M059J (cell line): Measurements from ENCODE around the gene STXBP6. TPM values are rescaled to one million over a fixed set of nuclear protein-coding genes. Genes with fewer than 3 reads are reported as not detected.

Experiments
- DNase-seq: peaks from one replicate; pipeline ENCODE4 v3.0.0-alpha.2; 2012; ENCODE audit warnings: low read depth
- total RNA-seq: library from RNA; depleted of rRNA; stranded (reverse); fragments of >200 nt; shearing (Covaris generic); gene quantifications from 2 replicates; pipeline ENCODE4 v1.2.3, GENCODE V29; 2014

The STXBP6 gene
- total RNA-seq, 1 experiment from 2014 or later: not detected

DNA sequence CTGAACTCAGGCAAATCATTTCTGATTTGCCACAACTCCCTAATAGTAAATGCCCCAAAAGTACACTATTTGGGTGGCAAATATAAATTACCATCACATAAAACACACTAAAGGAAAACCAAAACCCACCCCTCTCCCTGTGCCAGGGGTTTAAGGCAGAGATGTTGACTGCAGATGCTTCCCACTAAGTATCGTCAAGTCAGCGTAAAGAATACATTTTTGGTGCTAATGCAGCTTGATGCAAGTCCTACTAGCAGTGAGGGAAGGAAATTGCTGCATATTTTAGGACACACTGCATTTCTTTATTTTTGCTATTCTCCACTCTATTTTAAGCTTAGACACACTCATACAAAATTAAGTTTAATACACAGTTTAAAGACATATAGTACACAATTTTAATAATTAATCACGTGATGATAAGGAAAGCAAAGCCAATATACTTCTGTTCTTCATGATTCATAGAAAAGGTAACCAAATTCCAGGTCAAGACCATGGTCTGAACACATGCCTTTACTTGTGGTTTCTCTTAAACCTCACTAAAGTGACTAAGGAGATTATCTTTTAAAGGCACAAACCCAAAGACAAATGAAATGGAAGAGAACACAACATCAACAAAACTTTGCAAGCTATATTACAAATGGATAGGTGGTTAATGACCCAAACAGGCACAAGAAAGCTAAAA lies 162.2 kb downstream of the STXBP6 start:
- DNase-seq: peak; percentile 11

DNA sequence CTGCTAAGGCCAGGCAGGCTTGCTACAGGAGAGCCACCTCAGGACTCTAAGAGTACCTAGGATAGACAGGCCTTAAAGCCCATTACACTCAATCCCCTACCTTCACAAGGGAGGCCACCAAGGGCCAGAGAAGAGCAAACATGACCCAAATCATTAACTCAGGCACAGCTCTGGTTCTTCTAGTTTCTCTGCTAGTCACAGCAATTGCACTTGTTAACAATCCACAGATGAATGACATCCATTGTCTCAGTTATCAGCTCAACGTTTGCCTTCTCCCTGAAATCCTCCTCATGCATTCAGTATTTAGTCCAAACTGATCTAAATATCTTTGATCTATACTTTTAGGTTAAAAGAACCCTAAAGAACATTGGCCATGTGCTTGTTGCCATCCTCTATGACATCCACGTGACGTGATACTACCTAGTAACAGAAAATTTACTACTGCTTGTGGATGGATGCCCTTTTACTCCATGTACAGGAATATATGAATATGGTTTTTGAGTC lies 164.5 kb downstream of the STXBP6 start:
- DNase-seq: no peak

DNA sequence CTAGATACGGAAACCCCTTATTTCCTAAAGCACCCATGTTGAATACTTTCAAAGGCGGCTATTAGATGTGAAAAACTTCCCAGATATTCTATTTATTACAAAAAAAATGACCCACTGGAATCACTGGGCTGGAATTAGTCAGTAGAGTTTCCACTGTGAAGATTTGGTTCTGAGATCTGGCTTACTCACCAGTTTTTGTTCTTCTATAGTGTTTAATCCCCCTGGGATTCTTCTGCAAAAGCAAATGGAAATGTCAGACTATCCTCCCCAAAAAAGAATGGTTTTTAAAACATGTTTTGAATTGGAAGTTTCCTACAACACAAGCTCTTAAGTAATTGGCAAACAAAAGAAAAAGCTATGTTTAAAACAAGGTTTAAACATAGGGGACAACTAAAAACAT lies 166.4 kb downstream of the STXBP6 start:
- DNase-seq: no peak

DNA sequence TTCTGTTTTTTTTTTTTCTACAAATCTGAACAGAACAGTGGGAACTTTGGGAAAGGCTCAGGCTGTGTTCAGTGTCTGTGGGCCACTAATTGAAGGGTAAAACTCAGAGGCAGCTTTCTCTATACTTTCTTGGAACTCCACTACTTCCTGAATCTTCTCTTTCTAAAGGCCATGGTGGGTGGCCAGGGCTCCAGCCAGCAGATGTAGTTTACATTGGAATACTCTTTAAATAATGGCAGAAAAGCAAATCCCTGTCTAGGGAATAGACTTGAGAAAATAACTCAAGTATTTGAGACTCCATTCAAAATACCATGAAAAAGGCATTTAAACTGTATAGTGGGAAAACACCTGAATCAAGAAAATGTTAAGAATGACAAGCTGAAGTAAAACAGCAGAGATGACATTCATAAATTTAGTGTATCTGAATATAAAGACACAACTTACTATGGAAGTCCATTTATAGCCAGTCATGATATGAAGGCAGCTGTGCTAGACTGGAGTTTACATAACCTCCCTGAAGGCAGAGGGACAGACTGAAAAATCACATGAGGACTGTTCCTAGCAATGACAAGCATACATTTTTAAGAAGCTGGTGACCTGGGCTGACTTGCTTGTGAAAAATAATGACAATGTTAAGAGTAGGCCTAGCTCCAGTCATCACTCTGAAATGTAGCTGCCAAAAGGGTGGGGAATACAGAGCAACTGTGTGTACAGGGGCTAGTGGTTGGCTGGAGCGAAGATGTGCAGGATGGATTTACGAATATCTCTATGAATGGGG lies 168.6 kb downstream of the STXBP6 start:
- no peak for DNase-seq

DNA sequence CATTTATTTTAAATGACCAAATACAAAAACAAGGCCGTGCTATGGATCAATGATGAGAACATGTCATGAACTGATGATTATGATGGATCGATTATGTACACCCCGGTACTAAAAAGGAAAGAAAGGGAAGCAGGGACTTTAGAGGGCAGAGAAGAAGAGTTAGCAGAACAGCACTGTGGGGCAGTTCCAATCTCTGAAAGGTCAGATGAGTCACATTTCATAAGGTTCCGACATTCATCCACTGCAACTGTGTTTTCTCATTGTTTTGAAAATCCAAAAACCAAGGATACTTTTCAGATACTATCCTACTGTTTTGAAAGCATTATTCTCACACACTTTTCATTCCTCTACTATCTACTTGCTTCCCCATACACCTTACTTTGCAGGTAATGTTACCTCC lies 169.3 kb downstream of the STXBP6 start:
- DNase-seq: no peak

DNA sequence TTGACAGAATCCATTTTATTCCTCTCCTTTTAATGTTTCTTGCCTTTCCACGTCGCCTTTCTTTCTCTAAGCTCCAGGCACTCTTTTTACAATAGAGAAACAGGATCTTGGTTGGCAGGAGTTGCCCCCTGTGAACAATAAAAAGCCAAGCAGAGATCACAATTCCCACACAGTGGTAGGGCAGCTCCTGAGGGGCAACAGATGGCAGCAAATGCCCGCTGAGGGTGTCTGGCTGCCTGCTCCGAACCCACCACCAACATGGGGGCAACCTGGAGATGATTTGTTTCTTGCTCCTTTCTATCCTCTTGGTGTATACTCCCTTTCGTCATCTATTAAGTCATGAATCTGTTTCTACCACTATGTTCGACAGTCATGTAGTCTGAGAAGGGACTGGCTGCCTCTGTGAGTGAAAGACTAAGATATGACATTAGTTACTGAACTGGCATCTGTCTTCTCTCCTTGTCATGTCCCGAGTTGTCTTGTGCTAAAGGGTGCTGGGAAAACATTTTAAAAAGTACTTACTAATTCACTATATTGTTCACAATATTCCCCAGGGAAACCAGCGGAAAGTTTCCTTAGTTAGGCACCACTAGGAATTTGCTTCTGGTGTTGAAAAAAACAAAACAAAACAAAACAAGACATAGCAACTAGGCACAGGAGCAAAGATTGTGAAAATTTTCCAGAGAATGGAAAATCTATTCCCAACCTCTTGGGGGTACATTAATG lies 170.1 kb downstream of the STXBP6 start:
- no peak for DNase-seq

DNA sequence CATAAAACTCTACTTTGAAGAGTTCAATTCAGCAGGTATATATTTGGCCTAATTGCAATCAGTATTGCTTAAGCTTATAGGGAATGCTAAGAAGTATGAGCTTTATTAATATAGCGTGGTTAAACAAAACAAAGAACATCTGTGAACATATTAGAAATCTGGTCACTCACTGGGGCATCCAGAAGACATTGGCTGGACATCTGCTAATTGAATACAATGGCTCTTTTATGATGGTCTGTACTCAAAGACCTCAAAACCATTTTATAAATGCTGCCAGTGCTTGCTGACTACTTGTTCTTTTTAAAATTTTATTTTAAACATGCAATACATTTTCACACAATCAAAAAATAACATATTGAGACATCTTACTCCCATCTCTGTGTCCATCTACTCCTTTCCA lies 173.0 kb downstream of the STXBP6 start:
- no peak for DNase-seq

DNA sequence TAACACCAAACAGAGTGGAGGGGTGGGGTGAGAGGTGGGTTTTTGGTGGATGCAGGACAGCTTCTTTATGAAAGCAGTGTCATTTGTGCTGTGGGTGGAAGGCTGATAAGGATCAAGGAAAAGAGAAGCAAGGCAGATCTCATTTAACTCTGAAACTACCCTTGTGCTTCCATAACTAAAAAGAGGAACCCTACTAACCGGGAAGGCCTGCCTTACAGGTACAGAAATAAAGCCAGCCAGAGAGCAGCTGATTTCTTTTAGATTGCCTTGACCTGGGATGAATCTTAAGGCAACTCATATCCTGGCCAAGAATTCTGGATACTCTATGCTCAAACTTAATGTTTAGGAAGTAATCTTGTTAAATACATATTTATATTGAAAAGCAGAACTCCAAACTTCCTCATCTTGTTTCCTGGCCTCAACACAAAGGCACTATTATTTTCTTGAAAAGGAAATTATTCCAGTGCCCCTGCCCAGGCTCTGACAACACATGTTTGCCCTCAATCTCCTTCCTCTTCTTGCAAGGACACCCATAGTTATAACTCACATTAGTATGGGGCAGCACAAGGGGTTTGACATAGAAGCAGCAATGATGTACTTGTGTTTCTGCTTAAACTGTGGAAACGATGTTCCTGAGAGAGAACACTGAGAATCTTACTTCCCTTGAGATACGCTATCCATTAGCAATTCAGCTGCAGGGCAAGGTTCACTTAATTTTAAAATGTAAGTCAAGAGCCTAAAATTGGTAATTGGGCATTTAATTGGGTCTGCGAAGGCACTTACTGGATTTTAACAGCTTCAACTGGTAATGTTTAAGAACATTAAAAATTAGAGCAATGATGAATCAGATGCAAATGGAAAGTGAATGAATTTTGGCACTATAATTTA lies 173.7 kb downstream of the STXBP6 start:
- DNase-seq: no peak

DNA sequence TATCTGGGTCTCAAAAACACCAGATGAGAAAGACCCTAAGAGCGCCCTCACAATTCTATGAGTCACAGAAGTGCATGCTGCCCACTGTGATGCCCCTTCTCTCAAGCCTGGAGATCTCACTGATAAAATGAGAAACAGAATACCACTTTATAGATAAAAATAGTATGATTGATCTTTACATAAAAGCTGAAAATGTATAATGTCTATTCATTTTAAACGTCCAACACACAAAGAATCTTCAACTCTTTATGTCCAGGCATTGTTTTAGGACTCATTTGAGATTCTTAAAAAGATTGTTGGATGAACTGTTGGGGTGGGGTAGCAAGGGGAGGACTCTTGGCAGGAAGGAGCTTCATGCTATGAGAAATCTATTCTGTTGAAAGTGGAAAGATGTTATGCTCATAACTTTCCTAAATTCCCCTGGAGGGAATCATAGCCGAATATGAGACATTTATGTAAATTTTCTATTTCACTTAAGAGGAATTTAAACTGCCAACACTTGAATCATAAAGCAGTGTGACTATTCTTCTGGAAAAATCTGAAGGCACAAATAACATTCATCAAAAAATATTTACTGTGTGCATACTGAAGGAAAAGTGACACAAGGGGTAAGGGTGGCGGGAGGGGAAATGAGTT lies 174.6 kb downstream of the STXBP6 start:
- no peak for DNase-seq

DNA sequence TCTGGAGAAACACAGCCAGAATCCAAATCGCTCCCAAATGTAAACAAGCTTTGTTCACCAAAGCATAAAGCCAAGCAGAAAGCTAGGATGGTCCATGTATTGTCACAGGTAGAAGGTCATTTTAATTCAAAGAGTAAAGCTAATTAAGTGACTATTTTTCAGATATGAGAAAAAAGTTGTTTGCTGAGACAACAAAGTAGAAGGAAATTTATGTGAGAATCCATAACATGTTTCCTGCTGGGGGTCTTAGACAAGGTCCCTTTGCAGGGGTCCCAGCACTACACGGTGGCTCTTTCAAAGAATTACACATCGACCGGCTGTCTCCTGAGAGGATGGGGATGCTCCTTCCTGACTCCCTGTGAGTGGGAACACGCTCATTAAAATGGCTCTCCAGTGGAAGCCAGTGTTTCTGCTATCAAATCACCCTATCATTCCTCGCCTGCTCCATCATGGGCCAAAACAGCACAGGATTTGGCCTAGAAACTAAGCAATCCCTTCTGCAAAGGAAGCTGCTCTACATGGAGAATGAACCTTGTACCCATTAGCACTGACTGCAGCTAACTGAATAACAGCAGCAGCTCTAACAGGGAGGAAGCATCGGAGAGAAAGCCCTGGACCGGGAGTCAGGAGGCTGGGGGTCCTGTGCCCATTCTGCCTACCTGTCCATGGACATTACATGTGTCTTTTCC lies 175.3 kb downstream of the STXBP6 start:
- DNase-seq: no peak

DNA sequence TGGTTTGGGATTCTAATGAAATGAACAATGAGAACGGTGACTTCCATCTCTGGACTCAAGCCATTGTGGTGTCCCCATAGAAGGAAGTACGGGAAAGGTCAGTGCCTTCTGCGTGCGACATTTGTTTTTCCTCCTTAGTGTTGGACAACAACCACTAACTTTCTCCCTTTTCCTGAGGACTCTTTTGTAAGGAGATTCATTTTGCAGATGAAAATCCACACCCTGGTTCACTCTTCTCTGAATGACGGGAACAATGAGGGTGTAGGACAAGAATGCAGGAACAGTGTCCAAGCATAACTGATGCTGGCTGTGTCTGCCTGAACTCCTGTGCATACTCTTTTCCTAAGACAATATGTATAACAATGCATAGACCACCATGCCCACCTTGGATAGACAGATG lies 176.4 kb downstream of the STXBP6 start:
- DNase-seq: no peak

DNA sequence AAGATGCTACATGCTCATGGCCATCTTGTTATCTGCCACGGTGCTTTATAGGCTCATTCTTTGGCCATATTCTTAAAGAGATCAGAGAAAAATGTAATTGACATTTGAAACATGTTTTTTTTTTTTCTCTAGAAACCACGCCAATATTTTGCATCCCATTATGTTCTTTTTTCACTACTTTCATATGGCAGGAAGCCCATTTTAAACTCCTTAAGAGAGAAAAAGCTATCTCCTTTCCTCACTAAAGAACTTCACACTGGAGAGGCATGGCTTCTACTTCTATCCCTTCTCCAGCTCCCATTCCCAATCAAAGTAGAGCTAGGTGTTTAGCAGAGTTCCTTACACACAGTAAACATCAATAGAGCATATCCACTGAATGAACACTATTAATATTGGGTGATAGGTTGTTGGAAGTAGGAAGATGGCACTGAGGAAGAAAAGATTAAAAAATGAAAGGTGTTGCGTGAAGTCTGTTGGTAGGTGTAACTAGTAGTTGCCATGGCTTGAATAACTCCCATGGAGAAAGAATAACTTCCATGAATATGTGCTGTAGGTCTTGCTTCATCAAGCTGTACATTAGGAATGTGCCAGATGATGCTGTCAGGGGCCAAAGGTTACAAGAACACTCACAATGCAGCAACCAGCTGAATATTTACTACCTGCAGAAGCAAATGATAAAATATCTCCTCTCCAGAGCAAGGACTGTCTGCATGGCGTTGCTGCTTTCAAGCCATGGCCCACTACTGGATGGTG lies 178.8 kb downstream of the STXBP6 start:
- no peak for DNase-seq

DNA sequence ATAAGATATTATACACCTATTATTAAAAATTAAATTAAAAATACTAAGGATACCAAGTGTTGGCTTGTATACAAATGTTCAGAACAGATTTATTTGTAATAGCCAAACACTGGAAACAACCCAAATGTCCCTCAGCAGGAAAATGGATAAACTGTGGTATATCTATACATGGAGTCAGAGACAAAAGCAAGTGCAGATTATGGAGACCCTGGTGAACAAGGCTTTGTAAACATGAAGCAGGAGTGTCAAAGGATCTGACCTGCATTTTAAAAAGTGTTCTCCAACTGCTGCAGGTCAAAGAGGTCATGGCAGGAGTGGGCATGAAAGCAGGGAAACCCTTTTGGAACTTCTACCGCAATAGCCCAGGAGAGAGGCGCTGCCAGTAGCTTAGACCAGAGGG lies 181.6 kb downstream of the STXBP6 start:
- DNase-seq: no peak

DNA sequence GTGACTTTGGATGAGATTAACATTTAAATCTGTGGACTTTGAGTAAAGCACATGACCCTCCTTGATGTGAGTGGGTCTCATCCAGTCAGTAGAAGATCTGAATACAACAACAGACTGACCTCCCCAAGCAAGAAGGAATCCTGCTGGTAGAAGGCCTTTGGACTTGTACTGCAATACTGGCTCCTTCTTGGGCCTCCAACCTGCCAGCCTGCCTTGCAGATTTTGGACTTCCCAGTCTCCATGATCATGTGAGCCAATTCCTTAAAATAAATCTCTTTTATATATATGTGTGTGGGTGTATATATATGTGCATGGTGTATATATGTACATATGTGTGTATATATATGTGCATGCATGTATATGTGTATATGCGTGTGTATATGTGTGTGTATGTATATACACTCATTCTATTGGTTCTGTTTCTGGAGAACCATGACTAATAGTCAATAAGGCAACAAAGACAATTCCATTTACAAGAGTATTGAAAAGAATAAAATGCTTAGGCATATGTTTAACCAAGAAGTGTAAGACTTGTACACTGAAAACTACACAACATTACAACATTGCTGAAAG lies 183.8 kb downstream of the STXBP6 start:
- DNase-seq: no peak

DNA sequence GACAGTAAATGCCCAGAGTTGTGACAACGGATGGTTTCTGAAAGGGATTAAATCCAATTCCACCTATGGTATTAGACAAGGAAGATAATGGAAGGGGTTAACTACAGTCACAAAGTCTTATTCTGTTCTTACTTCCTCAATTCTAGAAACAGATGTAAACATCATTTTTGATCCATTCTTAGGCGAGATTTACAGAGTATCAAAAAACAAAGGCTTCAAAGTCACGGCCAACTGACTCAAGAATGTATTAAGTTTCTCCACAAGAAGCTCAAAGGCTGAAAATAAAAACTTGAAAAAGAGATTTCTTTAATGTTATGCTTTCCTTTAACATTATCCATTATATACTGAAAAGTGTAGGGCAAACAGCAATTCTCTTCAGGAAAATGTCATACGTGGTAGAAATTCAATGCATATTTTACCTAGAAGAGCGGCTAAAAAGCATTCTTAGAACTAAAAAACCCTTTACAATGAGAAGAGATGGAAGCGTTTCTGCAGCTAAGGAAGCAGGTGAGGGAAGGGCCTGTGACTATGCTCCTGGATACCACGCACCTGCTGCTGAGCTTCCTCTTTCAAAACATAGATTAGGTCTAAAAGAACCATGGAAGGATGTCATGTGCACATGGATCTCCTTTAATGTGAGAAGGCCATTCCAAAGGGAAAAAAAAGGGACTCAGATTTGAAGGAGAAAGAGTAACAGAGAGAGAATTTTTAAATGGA lies 185.8 kb downstream of the STXBP6 start:
- DNase-seq: no peak

DNA sequence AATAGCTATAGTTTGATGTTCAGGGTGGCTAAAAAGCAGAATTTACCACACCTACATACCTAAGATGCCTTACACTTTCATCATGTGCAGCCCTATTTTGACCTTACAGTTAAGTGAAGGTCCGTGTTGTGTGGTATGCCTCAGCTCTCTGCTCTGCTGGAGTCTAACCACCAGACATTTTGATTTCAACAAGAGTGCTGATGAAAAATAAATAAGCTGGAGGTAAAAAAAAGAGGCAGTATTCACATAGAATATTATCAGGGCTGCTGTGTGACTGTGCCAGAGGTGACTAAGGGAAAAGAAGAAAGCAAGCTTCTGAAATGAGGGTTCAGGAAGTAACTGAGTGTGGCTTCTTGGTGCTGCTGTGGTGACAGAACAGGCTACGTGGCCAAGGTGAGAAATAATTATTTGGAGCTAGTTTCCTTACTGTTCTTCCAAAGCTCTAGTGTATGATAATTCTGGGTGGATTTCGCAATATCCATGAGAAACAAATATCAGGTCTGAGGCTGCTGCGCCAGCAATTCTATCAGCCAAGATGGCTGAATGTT lies 188.8 kb downstream of the STXBP6 start:
- DNase-seq: peak; percentile 28

DNA sequence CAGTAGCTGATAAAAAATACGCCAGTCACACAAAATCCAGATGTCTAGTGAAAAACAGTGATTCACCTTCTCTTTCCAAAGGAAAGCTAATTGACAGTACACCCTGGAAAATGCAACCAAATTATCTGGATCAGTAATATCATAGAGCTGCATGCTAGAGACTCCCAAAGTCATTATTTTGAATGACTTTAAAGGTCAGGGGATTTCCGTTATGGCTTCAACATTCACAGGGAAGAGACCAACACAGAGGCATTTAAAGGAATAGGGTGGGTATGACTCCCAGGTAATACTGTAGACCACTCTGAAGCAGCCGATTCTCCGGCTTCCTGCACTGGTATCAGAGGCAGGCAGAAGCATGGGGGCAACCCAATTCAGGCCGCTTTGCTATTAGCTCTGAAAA lies 190.4 kb downstream of the STXBP6 start:
- DNase-seq: no peak

DNA sequence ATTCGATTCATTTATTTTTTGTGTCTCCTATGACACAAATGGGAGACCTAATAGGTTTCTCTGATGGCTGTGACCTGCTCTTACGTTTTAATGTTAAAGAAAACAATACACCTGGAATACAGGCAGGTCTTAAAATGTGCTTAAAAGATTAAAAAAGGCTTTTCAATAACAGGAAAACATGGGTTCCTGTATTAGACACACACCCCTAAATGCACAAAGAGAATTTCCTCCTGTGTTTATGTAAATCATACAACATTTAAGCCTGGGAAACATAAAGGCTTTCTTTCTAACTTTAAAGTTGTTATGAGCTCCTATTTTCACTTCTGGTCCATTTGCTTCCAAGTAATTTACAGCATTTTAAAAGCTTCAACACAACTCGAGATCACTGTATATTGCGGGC lies 191.3 kb downstream of the STXBP6 start:
- no peak for DNase-seq
